Gastrocnemius medialis (tissue), 4 donors: ENCODE data around the gene SRM. TPM values are rescaled to one million over a fixed set of nuclear protein-coding genes. Genes with fewer than 3 reads are reported as not detected.
A peak's percentile ranks its signal among the peaks of the same experiment; 100 is the strongest.
"Not testable (repeated sequence)": the region's sequence is repeated elsewhere in the genome, so short reads cannot be mapped to it uniquely, and the experiment has no call there.

Experiments used
- ATAC-seq, 2 donors: fragments of 150-250 bp; one replicate each; pipeline ENCODE4 v1.9.1; 2016
- DNase-seq, 2 donors: peaks; one replicate each; pipeline ENCODE4 v3.0.0-alpha.2; 2019
- H3K27ac ChIP-seq, 4 donors: fragments of 200-600 bp; sonication (generic); 1 replicate in 1 of 4; 2 replicates in 3 of 4; pipeline ENCODE4 v1.5.1; 2016 to 2018; ENCODE audit warnings: mild to moderate bottlenecking in 2 of 4, moderate library complexity in 1 of 4
- H3K27me3 ChIP-seq, 3 donors: fragments of 200-600 bp; sonication (generic) in 2 of 3; 1 replicate in 1 of 3; 2 replicates in 2 of 3; pipeline versions ENCODE4 v1.5.1 to v1.6.0; 2016 to 2019; ENCODE audit warnings: mild to moderate bottlenecking in 1 of 3, moderate library complexity in 1 of 3
- H3K36me3 ChIP-seq, 2 donors: fragments of 200-600 bp; sonication (generic) in 1 of 2; one replicate each; pipeline ENCODE4 v1.5.1; 2017 to 2018
- H3K4me1 ChIP-seq, 2 donors: fragments of 200-600 bp; sonication (generic) in 1 of 2; one replicate each; pipeline ENCODE4 v1.5.1; 2016 to 2017; ENCODE audit warnings: mild to moderate bottlenecking in 2 of 2
- H3K4me3 ChIP-seq, 4 donors: fragments of 200-600 bp; sonication (generic) in 3 of 4; 1 replicate in 1 of 4; 2 replicates in 3 of 4; pipeline ENCODE4 v1.5.1; 2016 to 2019; ENCODE audit warnings: mild to moderate bottlenecking in 2 of 4
- H3K9me3 ChIP-seq, 3 donors: fragments of 200-600 bp; sonication (generic) in 2 of 3; 1 replicate in 1 of 3; 2 replicates in 2 of 3; pipeline ENCODE4 v1.5.1; 2016 to 2019
- CTCF ChIP-seq, 5 experiments: fragments of 450-650 bp in 3 of 5; fragments of 200-600 bp in 2 of 5; sonication (generic) in 2 of 5; IDR thresholded peaks in 4 of 5; conservative IDR thresholded peaks in 1 of 5; 1 replicate in 4 of 5; 2 replicates in 1 of 5; pipeline ENCODE4 v1.5.1; 2016 to 2019; ENCODE audit warnings: antibody characterized with exemption in 5 of 5, mild to moderate bottlenecking in 3 of 5, moderate library complexity in 3 of 5
- POLR2A ChIP-seq, 2 donors: fragments of 450-650 bp; IDR thresholded peaks; one replicate each; pipeline ENCODE4 v1.6.1; 2017; ENCODE audit warnings: antibody characterized with exemption in 2 of 2, mild to moderate bottlenecking in 2 of 2, moderate library complexity in 2 of 2
- in situ Hi-C, 4 donors: fragments of 200-750 bp; cut with MboI; loops; one replicate each; pipeline versions ENCODE4 v1.15.0 to v1.8.0; 2017; ENCODE audit warnings: low sequenced_read_pairs in 4 of 4
- intact Hi-C: fragments of 100-400 bp; cut with DNase I; formaldehyde crosslinking; loops from one replicate; pipeline ENCODE4 v1.15.1; 2023; ENCODE audit warnings: low total_unique reads
- total RNA-seq, 4 donors: library from RNA; depleted of rRNA; stranded (reverse); fragments of >200 nt; gene quantifications; one replicate each; pipeline versions ENCODE4 v1.1.0 to v1.2.3, GENCODE V29; 2016

The SRM gene
- total RNA-seq, 4 donors from 2014 or later = 32.1 to 80.3 (median 48.3) TPM

- in situ Hi-C loops (no loop called here), intact Hi-C loops (no loop called here)
- H3K9me3 ChIP-seq = no peaks in the 10 kb centered on the region
- DNase-seq (no peak), ATAC-seq (no peak)
- no peaks in the 10 kb centered on the region for H3K27me3 ChIP-seq
- peaks cover 0 to 4% of the 10 kb centered on the region in 2 donors for H3K4me1 ChIP-seq
- no peak overlapping the region for H3K27ac ChIP-seq
- peaks cover 3 to 80% of the 10 kb centered on the region in 2 donors for H3K36me3 ChIP-seq
- no peak for TF ChIP-seq CTCF (IDR thresholded peaks at IDR 0.05 in 4 of 5, conservative IDR thresholded peaks at IDR 0.05 in 1 of 5)
- no peak for TF ChIP-seq POLR2A (IDR thresholded peaks at IDR 0.05)
- no peak overlapping the region for H3K4me3 ChIP-seq
Observed at GRCh38 chr1:11024154-11024873, 35.5 kb downstream of the SRM start.

GRCh38 chr1:11023201-11023600 lies 36.6 kb downstream of the SRM start:
- DNase-seq = no peak
- TF ChIP-seq CTCF (IDR thresholded peaks at IDR 0.05 in 4 of 5, conservative IDR thresholded peaks at IDR 0.05 in 1 of 5) (no peak), POLR2A (IDR thresholded peaks at IDR 0.05) (no peak)
- no peak for ATAC-seq
- peaks cover 7 to 91% of the 10 kb centered on the region in 2 donors for H3K36me3 ChIP-seq
- no peak overlapping the region for H3K27ac ChIP-seq
- intact Hi-C loops = no loop called here
- in situ Hi-C loops = no loop called here
- H3K9me3 ChIP-seq = no peaks in the 10 kb centered on the region
- peaks cover 0 to 4% of the 10 kb centered on the region in 2 donors for H3K4me1 ChIP-seq
- H3K4me3 ChIP-seq = no peak overlapping the region
- no peaks in the 10 kb centered on the region for H3K27me3 ChIP-seq

- Histone ChIP-seq H3K4me1 (peaks cover 18 to 19% of the 10 kb centered on the region in 2 donors), H3K27ac (peak overlapping the region; percentile 51 to 75 (median 66)), H3K36me3 (peaks cover 7 to 100% of the 10 kb centered on the region in 2 donors), H3K27me3 (no peaks in the 10 kb centered on the region), H3K4me3 (no peak overlapping the region), H3K9me3 (no peaks in the 10 kb centered on the region)
- intact Hi-C loops (no loop called here), in situ Hi-C loops (no loop called here)
- peak; percentile 65 to 83 for ATAC-seq
- peak in 1 of 2 donors; percentile 54 for DNase-seq
- TF ChIP-seq CTCF (IDR thresholded peaks at IDR 0.05 in 4 of 5, conservative IDR thresholded peaks at IDR 0.05 in 1 of 5) (no peak), POLR2A (IDR thresholded peaks at IDR 0.05) (no peak)
Observed at GRCh38 chr1:11019971-11020370, 39.8 kb downstream of the SRM start.

- peaks cover 13 to 100% of the 10 kb centered on the region in 2 donors for H3K36me3 ChIP-seq
- ATAC-seq, H3K27me3 ChIP-seq, DNase-seq, H3K4me3 ChIP-seq, H3K9me3 ChIP-seq, intact Hi-C loops, in situ Hi-C loops: not testable (repeated sequence)
- H3K4me1 ChIP-seq = peaks cover 24 to 25% of the 10 kb centered on the region in 2 donors
- H3K27ac ChIP-seq = peak overlapping the region in 2 of 4 donors; percentile 63 to 69
Observed at GRCh38 chr1:11019358-11019757, 40.5 kb downstream of the SRM start.

GRCh38 chr1:11013160-11013531 lies 46.7 kb downstream of the SRM start:
- Histone ChIP-seq H3K36me3 (peaks cover 5 to 48% of the 10 kb centered on the region in 2 donors), H3K9me3 (no peaks in the 10 kb centered on the region), H3K4me1 (peaks cover 37 to 39% of the 10 kb centered on the region in 2 donors), H3K4me3 (peak overlapping the region; percentile 83 to 96 (median 90)), H3K27ac (peak overlapping the region; percentile 93 to 99 (median 97)), H3K27me3 (no peaks in the 10 kb centered on the region)
- intact Hi-C loops (loop anchor here (5.0 kb wide), 2 partner anchors 56 to 724 kb away; partner anchors contain the start of gene AGTRAP), in situ Hi-C loops (no loop called here)
- ATAC-seq (peak; percentile 3 to 5), DNase-seq (no peak)
- no peak for TF ChIP-seq CTCF (IDR thresholded peaks at IDR 0.05 in 4 of 5, conservative IDR thresholded peaks at IDR 0.05 in 1 of 5)
- no peak for TF ChIP-seq POLR2A (IDR thresholded peaks at IDR 0.05)
